Measurements from ENCODE around the gene LSM7.

LSM7 gene

DNA sequence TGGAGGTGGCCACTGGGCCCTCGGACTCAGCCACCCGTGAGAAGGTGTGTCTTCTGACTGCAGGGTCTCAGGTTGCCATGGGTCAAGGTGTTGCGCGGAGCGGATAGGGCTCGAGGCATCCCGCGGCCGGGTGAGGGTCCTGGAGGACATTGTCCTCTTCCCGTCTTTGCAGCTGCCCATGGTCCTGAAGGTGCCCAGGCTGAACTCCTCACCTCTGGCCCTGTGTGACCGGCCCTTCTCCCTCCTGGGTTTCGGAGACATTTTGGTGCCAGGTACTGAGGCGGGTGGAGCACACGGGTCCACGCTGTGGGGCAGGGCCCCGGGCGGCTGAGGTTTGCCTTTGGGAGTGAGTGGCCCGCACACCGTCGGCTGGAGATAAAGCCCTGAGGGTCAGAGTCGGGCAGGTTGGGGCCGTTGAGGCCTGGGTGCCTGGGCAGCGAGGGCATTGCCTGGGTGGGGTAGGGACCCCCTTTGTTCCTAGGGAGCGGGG, 16.0 kb upstream of the LSM7 start:
- no peak overlapping the region for H3K4me3 ChIP-seq (ENCODE audit: low read depth, low read length)
- TF ChIP-seq, protein P1, sequence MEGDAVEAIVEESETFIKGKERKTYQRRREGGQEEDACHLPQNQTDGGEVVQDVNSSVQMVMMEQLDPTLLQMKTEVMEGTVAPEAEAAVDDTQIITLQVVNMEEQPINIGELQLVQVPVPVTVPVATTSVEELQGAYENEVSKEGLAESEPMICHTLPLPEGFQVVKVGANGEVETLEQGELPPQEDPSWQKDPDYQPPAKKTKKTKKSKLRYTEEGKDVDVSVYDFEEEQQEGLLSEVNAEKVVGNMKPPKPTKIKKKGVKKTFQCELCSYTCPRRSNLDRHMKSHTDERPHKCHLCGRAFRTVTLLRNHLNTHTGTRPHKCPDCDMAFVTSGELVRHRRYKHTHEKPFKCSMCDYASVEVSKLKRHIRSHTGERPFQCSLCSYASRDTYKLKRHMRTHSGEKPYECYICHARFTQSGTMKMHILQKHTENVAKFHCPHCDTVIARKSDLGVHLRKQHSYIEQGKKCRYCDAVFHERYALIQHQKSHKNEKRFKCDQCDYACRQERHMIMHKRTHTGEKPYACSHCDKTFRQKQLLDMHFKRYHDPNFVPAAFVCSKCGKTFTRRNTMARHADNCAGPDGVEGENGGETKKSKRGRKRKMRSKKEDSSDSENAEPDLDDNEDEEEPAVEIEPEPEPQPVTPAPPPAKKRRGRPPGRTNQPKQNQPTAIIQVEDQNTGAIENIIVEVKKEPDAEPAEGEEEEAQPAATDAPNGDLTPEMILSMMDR (IDR thresholded peaks at IDR 0.05; ENCODE audit: insufficient read depth, low read length, missing control alignments): no peak
- POLR2A ChIA-PET: no interaction called here
- no peak for DNase-seq (ENCODE audit: low read depth, low spot score)
- CTCF ChIA-PET: no interaction called here

DNA sequence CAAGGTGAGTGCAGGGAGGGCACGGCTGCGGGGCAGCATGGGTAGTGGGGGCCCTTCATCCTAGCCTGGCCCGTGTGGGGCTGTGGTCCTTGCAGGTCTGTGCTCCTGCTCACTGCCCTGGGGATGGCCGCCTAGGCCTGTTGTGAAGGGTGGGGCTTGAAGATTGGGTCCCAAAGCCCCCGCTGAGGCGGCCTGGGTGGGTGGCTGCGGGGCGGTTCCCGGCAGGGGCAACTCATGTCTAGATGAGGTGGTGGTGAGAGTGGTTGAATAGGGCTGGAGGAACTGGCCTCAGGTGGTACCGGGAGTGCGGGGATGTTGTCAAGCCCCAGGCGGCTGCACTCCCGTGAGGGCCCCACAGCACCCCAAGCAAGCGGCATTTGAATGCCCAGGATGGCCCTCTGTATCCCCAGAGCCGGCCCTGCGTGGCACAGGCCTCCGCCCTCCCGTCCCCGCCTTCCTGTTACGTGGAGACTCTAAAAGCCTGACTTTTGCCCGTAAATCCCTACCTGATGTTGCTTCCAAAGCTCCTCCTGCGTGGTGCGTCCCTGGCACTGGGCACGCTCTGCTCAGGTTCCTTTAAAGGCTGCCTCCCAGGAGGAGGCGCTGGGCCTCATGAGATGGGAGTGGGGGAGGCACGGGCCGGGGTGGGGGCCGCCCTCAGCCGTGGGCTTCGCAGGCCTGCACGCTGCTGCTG, 15.1 kb upstream of the LSM7 start:
- no peak for DNase-seq (ENCODE audit: low read depth, low spot score)
- TF ChIP-seq, protein P1 (IDR thresholded peaks at IDR 0.05; ENCODE audit: insufficient read depth, low read length, missing control alignments): no peak
- ChIA-PET CTCF (no interaction called here), POLR2A (no interaction called here)
- H3K4me3 ChIP-seq (ENCODE audit: low read depth, low read length): no peak overlapping the region

DNA sequence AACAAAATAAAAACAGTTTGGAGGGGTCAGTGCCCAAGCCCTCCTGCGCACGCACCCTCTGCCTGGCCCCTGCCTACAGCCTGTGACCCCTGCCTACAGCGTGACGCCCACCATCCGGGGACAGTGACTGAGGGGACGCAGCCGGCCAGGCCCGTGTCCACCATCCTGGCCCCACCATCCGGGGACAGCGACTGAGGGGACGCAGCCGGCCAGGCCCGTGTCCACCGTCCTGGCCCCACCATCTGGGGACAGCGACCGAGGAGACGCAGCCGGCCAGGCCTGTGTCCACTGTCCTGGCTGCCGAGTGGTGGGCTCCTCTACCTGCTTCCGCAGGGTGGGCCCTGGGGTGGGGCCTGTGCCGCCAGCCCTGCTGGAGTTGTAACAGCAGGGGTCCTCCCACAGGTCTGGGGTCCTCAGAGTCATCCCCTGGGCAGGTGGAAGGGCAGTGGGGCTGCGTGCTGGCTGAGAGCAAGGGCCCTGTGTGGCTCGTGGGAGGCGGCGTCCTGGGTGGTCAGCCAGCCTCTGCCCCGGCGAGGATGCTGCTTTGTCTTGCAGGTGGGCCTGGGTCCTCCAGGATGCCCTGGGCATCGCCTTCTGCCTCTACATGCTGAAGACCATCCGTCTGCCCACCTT, 14.4 kb upstream of the LSM7 start:
- no peak overlapping the region for H3K4me3 ChIP-seq (ENCODE audit: low read depth, low read length)
- ChIA-PET CTCF (no interaction called here), POLR2A (no interaction called here)
- no peak for DNase-seq (ENCODE audit: low read depth, low spot score)
- TF ChIP-seq, protein P1 (IDR thresholded peaks at IDR 0.05; ENCODE audit: insufficient read depth, low read length, missing control alignments): no peak

DNA sequence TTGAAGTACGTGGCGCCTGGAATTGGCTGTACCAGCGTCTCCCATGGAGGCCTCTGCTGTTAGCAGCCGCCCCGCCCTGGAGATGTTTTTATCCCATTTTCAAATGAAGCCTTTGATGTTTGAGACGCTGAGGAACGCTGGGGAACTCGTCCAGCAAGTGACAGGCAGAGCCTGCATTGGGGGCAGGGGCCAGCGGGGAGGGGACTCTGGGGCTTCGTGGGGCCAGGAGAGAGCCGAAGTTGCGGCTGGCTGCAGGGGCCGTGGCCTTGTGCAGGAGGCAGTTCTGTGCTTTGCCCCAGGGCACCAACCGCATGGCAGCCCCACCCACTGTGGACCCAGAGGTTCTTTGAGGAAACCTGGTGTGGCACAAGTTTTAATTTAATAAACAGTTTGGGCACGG, 13.6 kb upstream of the LSM7 start:
- ChIA-PET POLR2A (no interaction called here), CTCF (no interaction called here)
- TF ChIP-seq, protein P1 (IDR thresholded peaks at IDR 0.05; ENCODE audit: insufficient read depth, low read length, missing control alignments): no peak

DNA sequence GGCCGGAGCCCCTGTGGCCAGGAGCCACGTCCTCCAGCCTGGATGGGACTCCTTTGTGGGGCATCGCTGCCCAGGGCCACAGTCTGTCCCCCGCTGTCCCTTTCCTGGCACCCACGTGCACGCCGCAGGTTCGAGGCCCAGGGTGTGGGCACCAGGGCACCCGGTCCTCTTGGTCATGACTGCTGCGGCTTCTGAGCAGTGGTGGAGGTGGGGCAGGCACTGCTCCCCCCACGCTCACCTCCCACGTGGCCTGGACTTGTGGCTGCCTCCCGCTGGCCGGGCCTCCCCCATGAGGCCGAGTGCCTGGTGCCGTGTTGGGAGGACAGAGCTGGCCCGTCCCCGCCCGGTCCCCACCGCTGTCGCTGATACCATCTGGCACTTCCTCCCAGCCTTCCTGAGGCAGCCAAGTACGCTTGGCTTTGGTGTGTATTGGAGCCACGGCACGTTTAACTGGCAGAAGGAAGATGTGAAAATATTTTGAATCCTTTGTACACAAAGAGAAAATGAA, 12.9 kb upstream of the LSM7 start:
- DNase-seq (ENCODE audit: low read depth, low spot score): no peak
- CTCF ChIA-PET: no interaction called here
- POLR2A ChIA-PET: no interaction called here
- no peak overlapping the region for H3K4me3 ChIP-seq (ENCODE audit: low read depth, low read length)
- TF ChIP-seq, protein P1 (IDR thresholded peaks at IDR 0.05; ENCODE audit: insufficient read depth, low read length, missing control alignments): no peak

More for the DNA sequence above, 13.6 kb upstream of the LSM7 start:
- DNase-seq (ENCODE audit: low read depth, low spot score): no peak
- H3K4me3 ChIP-seq (ENCODE audit: low read depth, low read length): no peak overlapping the region

DNA sequence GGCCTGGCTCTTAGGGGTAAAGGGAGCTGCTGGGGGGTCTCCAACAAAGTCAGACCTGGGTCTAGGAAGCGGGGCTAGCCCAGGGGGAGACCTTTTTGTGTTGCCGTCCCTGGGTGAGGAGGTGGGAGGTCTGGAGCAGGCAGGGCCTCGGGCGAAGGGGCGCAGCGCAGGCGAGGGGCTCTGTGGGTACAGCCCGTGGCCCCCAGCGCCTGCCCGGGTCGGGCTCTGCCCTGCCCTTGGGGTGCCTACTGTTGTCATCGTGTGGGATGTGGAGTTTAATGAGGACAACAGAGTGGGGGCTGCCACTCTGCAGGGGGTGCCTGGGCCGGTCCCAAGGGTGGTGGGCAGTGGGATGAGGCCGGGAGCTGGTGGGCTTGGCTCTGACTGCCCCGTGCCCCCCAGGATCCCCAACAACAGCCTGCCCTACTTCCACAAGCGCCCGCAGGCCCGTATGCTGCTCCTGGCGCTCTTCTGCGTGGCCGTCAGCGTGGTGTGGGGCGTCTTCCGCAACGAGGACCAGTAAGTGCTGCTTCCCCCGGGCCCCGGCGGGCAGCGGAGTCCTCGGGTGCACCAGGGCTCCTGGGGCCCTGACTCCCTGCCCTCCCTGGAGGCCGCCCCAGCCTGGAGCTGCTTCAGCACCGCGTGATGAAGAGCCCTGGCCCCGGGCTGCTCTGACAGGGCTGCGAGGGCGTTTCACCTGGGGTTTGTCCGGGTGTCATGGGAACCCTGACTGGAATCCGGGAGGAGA, 12.3 kb upstream of the LSM7 start:
- no peak for DNase-seq (ENCODE audit: low read depth, low spot score)
- ChIA-PET POLR2A (no interaction called here), CTCF (no interaction called here)
- TF ChIP-seq, protein P1 (IDR thresholded peaks at IDR 0.05; ENCODE audit: insufficient read depth, low read length, missing control alignments): no peak
- H3K4me3 ChIP-seq (ENCODE audit: low read depth, low read length): no peak overlapping the region

Data from AG04449 (cell line).